Thoracic aorta (tissue), 2 donors: ENCODE data around the gene GRIK4. TPM values are rescaled to one million over a fixed set of nuclear protein-coding genes. Genes with fewer than 3 reads are reported as not detected.

ENCODE experiments used
- ATAC-seq: fragments of 150-250 bp; one replicate; pipeline ENCODE4 v1.8.0; 2017; ENCODE audit warnings: low read depth; ENCODE audit not compliant: insufficient number of reproducible peaks, low FRiP score
- DNase-seq: peaks from one replicate; pipeline ENCODE4 v3.0.0-alpha.2; 2020; ENCODE audit warnings: low spot score
- H3K27ac ChIP-seq, 2 donors: fragments of 200-600 bp; sonication (generic); 1 replicate in 1 of 2; 2 replicates in 1 of 2; pipeline ENCODE4 v1.5.1; 2016; ENCODE audit warnings: mild to moderate bottlenecking in 2 of 2, moderate library complexity in 2 of 2
- H3K27me3 ChIP-seq: fragments of 200-600 bp; sonication (generic); replicated peaks from 2 replicates; pipeline ENCODE4 v1.6.0; 2016; ENCODE audit warnings: mild to moderate bottlenecking; ENCODE audit not compliant: insufficient read depth
- H3K36me3 ChIP-seq: fragments of 200-600 bp; sonication (generic); one replicate; pipeline ENCODE4 v1.5.1; 2016
- H3K4me1 ChIP-seq, 2 donors: fragments of 200-600 bp; sonication (generic); 1 replicate in 1 of 2; 2 replicates in 1 of 2; pipeline versions ENCODE4 v1.5.1 to v1.6.0; 2016; ENCODE audit warnings: low read depth in 2 of 2, mild to moderate bottlenecking in 1 of 2; ENCODE audit not compliant: control insufficient read depth in 1 of 2
- H3K4me3 ChIP-seq: fragments of 200-600 bp; sonication (generic); 2 replicates; pipeline ENCODE4 v1.5.1; 2016; ENCODE audit warnings: mild to moderate bottlenecking
- H3K9me3 ChIP-seq: fragments of 200-600 bp; sonication (generic); 2 replicates; pipeline ENCODE4 v1.5.1; 2016
- CTCF ChIP-seq: fragments of 200-600 bp; sonication (generic); IDR thresholded peaks from one replicate; pipeline ENCODE4 v1.5.1; 2019; ENCODE audit warnings: antibody characterized with exemption
- total RNA-seq, 2 donors: library from RNA; depleted of rRNA; stranded (reverse); fragments of >200 nt; gene quantifications; one replicate each; pipeline versions ENCODE4 v1.1.0 to v1.2.3, GENCODE V29; 2016

The GRIK4 gene
- total RNA-seq, 2 donors from 2014 or later, result not detected

GRCh38 chr11:120793806-120794479, 282.4 kb downstream of the GRIK4 start:
- Histone ChIP-seq H3K27me3 (no peaks in the 10 kb centered on the region), H3K4me1 (no peaks in the 10 kb centered on the region), H3K27ac (no peak overlapping the region), H3K9me3 (no peaks in the 10 kb centered on the region), H3K4me3 (no peak overlapping the region), H3K36me3 (no peaks in the 10 kb centered on the region)
- no peak for TF ChIP-seq CTCF
- ATAC-seq (no peak), DNase-seq (no peak)

GRCh38 chr11:120794748-120795147, 283.2 kb downstream of the GRIK4 start:
- Histone ChIP-seq H3K27ac (no peak overlapping the region), H3K4me3 (no peak overlapping the region), H3K27me3 (no peaks in the 10 kb centered on the region), H3K36me3 (no peaks in the 10 kb centered on the region), H3K4me1 (no peaks in the 10 kb centered on the region), H3K9me3 (no peaks in the 10 kb centered on the region)
- DNase-seq, result no peak
- ATAC-seq, result no peak
- no peak for TF ChIP-seq CTCF

GRCh38 chr11:120795185-120795584, 283.6 kb downstream of the GRIK4 start:
- no peak for TF ChIP-seq CTCF
- H3K27me3 ChIP-seq, result no peaks in the 10 kb centered on the region
- H3K27ac ChIP-seq, result no peak overlapping the region
- H3K36me3 ChIP-seq, result no peaks in the 10 kb centered on the region
- H3K9me3 ChIP-seq, result no peaks in the 10 kb centered on the region
- no peak for ATAC-seq
- H3K4me3 ChIP-seq, result no peak overlapping the region
- DNase-seq, result no peak
- H3K4me1 ChIP-seq, result no peaks in the 10 kb centered on the region

- no peaks in the 10 kb centered on the region for H3K36me3 ChIP-seq
- ATAC-seq, result no peak
- no peaks in the 10 kb centered on the region for H3K27me3 ChIP-seq
- DNase-seq, result no peak
- no peak overlapping the region for H3K27ac ChIP-seq
- no peak overlapping the region for H3K4me3 ChIP-seq
- no peaks in the 10 kb centered on the region for H3K9me3 ChIP-seq
- H3K4me1 ChIP-seq, result no peaks in the 10 kb centered on the region
- no peak for TF ChIP-seq CTCF
Measured at GRCh38 chr11:120797143-120797542, 285.6 kb downstream of the GRIK4 start.

- Histone ChIP-seq H3K4me3 (no peak overlapping the region), H3K27ac (no peak overlapping the region), H3K9me3 (no peaks in the 10 kb centered on the region), H3K36me3 (no peaks in the 10 kb centered on the region), H3K4me1 (no peaks in the 10 kb centered on the region), H3K27me3 (no peaks in the 10 kb centered on the region)
- TF ChIP-seq CTCF, result no peak
- no peak for ATAC-seq
- DNase-seq, result no peak
Measured at GRCh38 chr11:120798854-120799253, 287.3 kb downstream of the GRIK4 start.
